H1 (cell line): ENCODE measurements around the gene WFDC8. TPM values are rescaled to one million over a fixed set of nuclear protein-coding genes. Genes with fewer than 3 reads are reported as not detected.

Source experiments
- CTCF ChIA-PET: fragments of 300-600 bp; sonication (Branson Sonifier 250); formaldehyde crosslinking; loops from one replicate; lab custom pipeline; 2021; ENCODE audit not compliant: partially characterized antibody; lab: Charles Lee
- POLR2A ChIA-PET: fragments of 300-600 bp; sonication (Branson Sonifier 250); formaldehyde crosslinking; loops from one replicate; lab custom pipeline; 2021; ENCODE audit warnings: inconsistent platforms; ENCODE audit not compliant: partially characterized antibody; lab: Charles Lee
- DNase-seq, 2 experiments: peaks; one replicate each; pipeline versions ENCODE4 v3.0.0 to v3.0.0-alpha.2; 2010 to 2022; ENCODE audit warnings: low spot score in 2 of 2, low read depth in 1 of 2, mixed read lengths in 1 of 2
- FAIRE-seq: peaks from 2 replicates; lab custom pipeline; 2011; peaks lifted over from hg19 to GRCh38; lab: Jason Lieb, UNC
- H2AFZ ChIP-seq: 2 replicates; pipeline ENCODE4 v1.8.1; 2012; ENCODE audit warnings: low read length, inconsistent platforms
- H2AK5ac ChIP-seq: 2 replicates; pipeline ENCODE4 v1.6.1; 2013; ENCODE audit warnings: low read depth, low read length
- H2BK120ac ChIP-seq: replicated peaks from 2 replicates; pipeline ENCODE3; 2013; ENCODE audit warnings: low read depth, low read length, inconsistent platforms
- H2BK12ac ChIP-seq: 2 replicates; pipeline ENCODE4 v1.6.1; 2013; ENCODE audit warnings: low read depth, low read length
- H2BK15ac ChIP-seq: 2 replicates; pipeline ENCODE4 v1.6.1; 2013; ENCODE audit warnings: low read length
- H2BK20ac ChIP-seq: 2 replicates; pipeline ENCODE4 v1.6.1; 2013; ENCODE audit warnings: low read length
- H2BK5ac ChIP-seq: 2 replicates; pipeline ENCODE4 v1.6.1; 2013; ENCODE audit warnings: low read depth, low read length
- H3K14ac ChIP-seq: 2 replicates; pipeline ENCODE4 v1.6.1; 2013; ENCODE audit warnings: inconsistent platforms; ENCODE audit not compliant: insufficient read length
- H3K18ac ChIP-seq: 2 replicates; pipeline ENCODE4 v1.6.1; 2013; ENCODE audit warnings: low read length; ENCODE audit errors: extremely low read depth
- H3K23ac ChIP-seq: 2 replicates; pipeline ENCODE4 v1.6.1; 2013; ENCODE audit warnings: inconsistent platforms; ENCODE audit not compliant: insufficient read length
- H3K23me2 ChIP-seq: 2 replicates; pipeline ENCODE4 v1.6.1; 2013; ENCODE audit warnings: low read depth, low read length
- H3K27ac ChIP-seq: 2 replicates; pipeline ENCODE4 v1.6.1; 2011; ENCODE audit warnings: low read depth, low read length, inconsistent platforms
- H3K27me3 ChIP-seq, 4 experiments: replicated peaks in 1 of 4; 1 replicate in 1 of 4; 2 replicates in 3 of 4; pipeline versions ENCODE4 v1.6.1 to v1.8.1; 2011 to 2013; ENCODE audit warnings: low read length in 3 of 4, mild to moderate bottlenecking in 3 of 4, inconsistent platforms in 2 of 4, mixed read lengths in 2 of 4, moderate library complexity in 1 of 4; ENCODE audit not compliant: control insufficient read depth in 3 of 4, insufficient read depth in 3 of 4; ENCODE audit errors: extremely low read depth in 1 of 4
- H3K36me3 ChIP-seq, 4 experiments: 2 replicates each; pipeline versions ENCODE4 v1.6.1 to v1.8.1; 2011 to 2013; ENCODE audit warnings: mild to moderate bottlenecking in 4 of 4, low read length in 3 of 4, moderate library complexity in 2 of 4, control low read depth in 1 of 4, inconsistent platforms in 1 of 4; ENCODE audit not compliant: insufficient read depth in 4 of 4, control insufficient read depth in 2 of 4
- H3K4ac ChIP-seq: replicated peaks from 2 replicates; pipeline ENCODE3; 2013; ENCODE audit warnings: low read length, low read depth, mixed read lengths, inconsistent platforms; ENCODE audit not compliant: insufficient read length
- H3K4me1 ChIP-seq, 4 experiments: replicated peaks in 1 of 4; 1 replicate in 1 of 4; 2 replicates in 3 of 4; pipeline versions ENCODE4 v1.6.1 to v1.8.1; 2011 to 2013; ENCODE audit warnings: low read length in 3 of 4, inconsistent platforms in 2 of 4, mixed read lengths in 1 of 4; ENCODE audit not compliant: insufficient read depth in 4 of 4, control insufficient read depth in 3 of 4
- H3K4me2 ChIP-seq, 2 experiments: 2 replicates each; pipeline versions ENCODE4 v1.6.1 to v1.8.1; 2011 to 2013; ENCODE audit warnings: low read depth in 2 of 2, low read length in 2 of 2, control low read depth in 1 of 2, inconsistent platforms in 1 of 2, mild to moderate bottlenecking in 1 of 2; ENCODE audit not compliant: insufficient read depth in 1 of 2
- H3K4me3 ChIP-seq, 4 experiments: fragments of 200-600, 300-600 bp in 1 of 4; sonication (generic), shearing (Covaris generic), sonication (Bioruptor Twin) in 1 of 4; 2 replicates each; pipeline versions ENCODE4 v1.5.1 to v1.8.1; 2011 to 2016; ENCODE audit warnings: low read length in 4 of 4, low read depth in 3 of 4, control low read depth in 2 of 4, inconsistent platforms in 2 of 4, mild to moderate bottlenecking in 2 of 4, mixed read lengths in 1 of 4, moderate library complexity in 1 of 4; ENCODE audit not compliant: insufficient read depth in 2 of 4; ENCODE audit errors: extremely low read depth in 1 of 4
- H3K56ac ChIP-seq: replicated peaks from 2 replicates; pipeline ENCODE3; 2013; ENCODE audit warnings: low read depth, mild to moderate bottlenecking, mixed read lengths, low read length, inconsistent platforms; ENCODE audit not compliant: insufficient read length
- H3K79me1 ChIP-seq: 2 replicates; pipeline ENCODE4 v1.6.1; 2013; ENCODE audit warnings: low read depth, low read length, control low read depth
- H3K79me2 ChIP-seq, 2 experiments: 2 replicates each; pipeline versions ENCODE4 v1.6.1 to v1.8.1; 2012 to 2013; ENCODE audit warnings: low read length in 2 of 2, mild to moderate bottlenecking in 2 of 2, inconsistent platforms in 1 of 2; ENCODE audit not compliant: insufficient read depth in 2 of 2, control insufficient read depth in 1 of 2
- H3K9ac ChIP-seq, 4 experiments: replicated peaks in 1 of 4; 1 replicate in 1 of 4; 2 replicates in 3 of 4; pipeline versions ENCODE4 v1.6.1 to v1.8.1; 2011 to 2013; ENCODE audit warnings: low read depth in 3 of 4, low read length in 3 of 4, control low read depth in 2 of 4, mild to moderate bottlenecking in 2 of 4, moderate library complexity in 2 of 4, inconsistent platforms in 1 of 4; ENCODE audit errors: extremely low read depth in 1 of 4
- H3K9me3 ChIP-seq, 2 experiments: 2 replicates each; pipeline versions ENCODE4 v1.6.1 to v1.8.1; 2012 to 2013; ENCODE audit warnings: mild to moderate bottlenecking in 2 of 2, moderate library complexity in 2 of 2, control low read depth in 1 of 2, inconsistent platforms in 1 of 2, low read depth in 1 of 2, low read length in 1 of 2, mixed read lengths in 1 of 2; ENCODE audit not compliant: insufficient read depth in 2 of 2
- H4K20me1 ChIP-seq, 2 experiments: replicated peaks in 1 of 2; 2 replicates each; pipeline versions ENCODE3 to v1.8.1; 2011 to 2013; ENCODE audit warnings: inconsistent platforms in 2 of 2, low read length in 2 of 2, mild to moderate bottlenecking in 1 of 2; ENCODE audit not compliant: insufficient read depth in 2 of 2, control insufficient read depth in 1 of 2
- H4K5ac ChIP-seq: 2 replicates; pipeline ENCODE4 v1.6.1; 2013; ENCODE audit warnings: low read length, low read depth, mixed read lengths, inconsistent platforms; ENCODE audit not compliant: insufficient read length
- H4K8ac ChIP-seq: 2 replicates; pipeline ENCODE4 v1.8.0; 2013; ENCODE audit warnings: mild to moderate bottlenecking, moderate library complexity, low read length, inconsistent platforms; ENCODE audit not compliant: insufficient read depth; ENCODE audit errors: extremely low read depth
- H4K91ac ChIP-seq: replicated peaks from 2 replicates; pipeline ENCODE3; 2013; ENCODE audit warnings: low read length, mixed read lengths, inconsistent platforms; ENCODE audit not compliant: insufficient read length
- CBX5 ChIP-seq: fragments of 300-800, 300-1000 bp; sonication (generic); IDR thresholded peaks from 2 replicates; pipeline ENCODE4 v1.7.1; 2016; ENCODE audit warnings: antibody characterized with exemption, low read length, low read depth
- EP300 ChIP-seq, 2 experiments: IDR thresholded peaks; 1 replicate in 1 of 2; 2 replicates in 1 of 2; pipeline ENCODE4 v1.6.1; 2011 to 2012; ENCODE audit warnings: low read depth in 2 of 2, low read length in 2 of 2, mild to moderate bottlenecking in 2 of 2, borderline replicate concordance in 1 of 2, inconsistent platforms in 1 of 2, moderate library complexity in 1 of 2
- POU5F1 ChIP-seq: IDR thresholded peaks from 2 replicates; pipeline ENCODE4 v1.6.1; 2011; ENCODE audit warnings: low read depth, mild to moderate bottlenecking, low read length, moderate library complexity
- SIN3A ChIP-seq, 2 experiments: IDR thresholded peaks in 1 of 2; conservative IDR thresholded peaks in 1 of 2; 2 replicates each; pipeline ENCODE4 v1.6.1; 2011 to 2012; ENCODE audit warnings: low read length in 2 of 2, improper control_type of control experiment in 1 of 2, low read depth in 1 of 2, mild to moderate bottlenecking in 1 of 2
- SRF ChIP-seq: IDR thresholded peaks from 2 replicates; pipeline ENCODE4 v1.6.1; 2011; ENCODE audit warnings: mild to moderate bottlenecking, low read depth, low read length, moderate library complexity
- TAF7 ChIP-seq: optimal IDR thresholded peaks from 2 replicates; pipeline ENCODE3; 2011; ENCODE audit warnings: low read depth, mild to moderate bottlenecking, inconsistent platforms, low read length, moderate library complexity, borderline replicate concordance
- WGBS, 2 experiments: shearing (Covaris generic) in 1 of 2; methylation state at CpG; one replicate each; pipeline versions ENCODE4 v1.1.6 to v1.1.7; 2013 to 2015; ENCODE audit warnings: low lambda C conversion rate in 2 of 2, mixed read lengths in 2 of 2, inconsistent platforms in 1 of 2, low coverage in 1 of 2, missing lambda C conversion rate in 1 of 2; ENCODE audit not compliant: insufficient replicate concordance in 2 of 2, insufficient coverage in 1 of 2, insufficient read length in 1 of 2; ENCODE audit errors: extremely low coverage in 1 of 2, missing lambda C conversion rate in 1 of 2; 5-methylcytosine and 5-hydroxymethylcytosine counted together
- polyA plus RNA-seq, 7 experiments: library from polyadenylated mRNA; depleted of rRNA in 3 of 7; stranded (reverse) in 5 of 7; unstranded in 2 of 7; fragments of >200 nt in 5 of 7; fragments of 200-250 nt in 2 of 7; gene quantifications; 1 replicate in 5 of 7; 2 replicates in 1 of 7; 4 replicates in 1 of 7; pipeline versions ENCODE4 v1.2.1 to v1.2.3, GENCODE V29; 2011 to 2013; ENCODE audit warnings: missing spikeins in 2 of 7, mixed read lengths in 2 of 7
- total RNA-seq: library from RNA; stranded (reverse); fragmentation: NEBNext Ultra II Directional; extraction: Animal tissue kit (Norgen Biotek cat#: 25700); gene quantifications from 2 replicates; pipeline ENCODE4 v1.2.1, GENCODE V29; 2021

WFDC8 gene
- total and polyA plus RNA-seq, 2 of the 8 experiments (the other 6 are each of a cell fraction or from before 2014, with no cell fraction given), result not detected

DNA sequence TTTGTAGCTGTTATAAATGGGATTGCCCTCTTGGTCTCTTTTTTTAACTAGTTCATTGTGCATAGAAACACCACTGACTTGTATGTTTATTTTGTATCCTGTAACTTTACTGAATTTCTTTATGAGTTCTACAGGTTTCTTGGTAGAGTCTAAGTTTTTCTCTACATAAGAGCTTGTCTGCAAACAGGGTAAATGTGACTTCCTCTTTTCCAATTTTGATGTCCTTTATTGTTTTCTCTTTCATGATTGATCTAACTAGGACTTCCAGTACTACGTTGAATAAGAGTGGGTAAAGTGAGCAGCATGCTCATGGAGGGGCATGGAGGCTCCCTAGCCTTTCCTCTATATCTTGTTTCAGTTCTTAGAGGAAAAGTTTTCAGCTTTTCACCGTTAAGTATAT is 47.5 kb upstream of the WFDC8 start:
- Histone ChIP-seq H3K79me2 (no peaks in the 10 kb centered on the region), H3K9ac (no peak overlapping the region), H4K5ac (no peak overlapping the region), H3K14ac (no peak overlapping the region), H3K27ac (no peak overlapping the region), H3K36me3 (no peaks in the 10 kb centered on the region), H2BK12ac (no peak overlapping the region), H4K20me1 (no peaks in the 10 kb centered on the region), H3K79me1 (no peaks in the 10 kb centered on the region), H3K4me3 (no peak overlapping the region), H3K56ac (no peak overlapping the region), H3K4ac (no peak overlapping the region), H3K23ac (no peak overlapping the region), H3K4me1 (peaks cover 0 to 2% (median 0%) of the 10 kb centered on the region in 4 experiments; a peak in 2 of 7 replicates), H4K91ac (no peak overlapping the region), H2AK5ac (no peak overlapping the region), H3K23me2 (no peaks in the 10 kb centered on the region; the same call in 1 of the 2 replicates), H3K9me3 (no peaks in the 10 kb centered on the region), H3K18ac (no peak overlapping the region), H4K8ac (no peak overlapping the region), H2AFZ (no peak overlapping the region), H3K4me2 (no peak overlapping the region)
- CTCF ChIA-PET, result interaction anchor here (1.2 to 5.5 kb wide), 3 partner anchors 143 to 697 kb away, joined by 3 to 71 read pairs (median 3); no protein-coding TSS in a partner anchor
- FAIRE-seq, result no peak
- 86% methylated on average over 2 of the region's 2 CpGs; no CpG with 5 or more reads in 1 of the 2 experiments for WGBS, 2 experiments
- TF ChIP-seq EP300 (IDR thresholded peaks at IDR 0.05; ENCODE audit: borderline replicate concordance in 1 of 2, low read depth in 2 of 2, low read length in 2 of 2) (no peak), CBX5 (no peak), TAF7 (no peak), SRF (no peak), SIN3A (conservative IDR thresholded peaks at IDR 0.05 in 1 of 2, IDR thresholded peaks at IDR 0.05 in 1 of 2; ENCODE audit: low read depth in 1 of 2, low read length in 2 of 2) (no peak), POU5F1 (no peak)
- TF ChIP-seq, all 59 proteins: peak for 0
- Histone ChIP-seq H2BK120ac (no peak overlapping the region), H2BK15ac (no peak overlapping the region), H2BK20ac (no peak overlapping the region), H2BK5ac (no peak overlapping the region), H3K27me3 (no peaks in the 10 kb centered on the region)
- DNase-seq, result no peak
- POLR2A ChIA-PET, result no interaction called here
